Activated CD4-positive, alpha-beta T cell treated with anti-CD3 and anti-CD28 coated beads, Interleukin-2, amount 50 U/mL, for 16 hours (primary cell): ENCODE measurements around the gene FAM149B1.

Experiments
- DNase-seq: peaks from one replicate; pipeline ENCODE4 v3.0.0-alpha.2; 2020

Gene FAM149B1

DNA sequence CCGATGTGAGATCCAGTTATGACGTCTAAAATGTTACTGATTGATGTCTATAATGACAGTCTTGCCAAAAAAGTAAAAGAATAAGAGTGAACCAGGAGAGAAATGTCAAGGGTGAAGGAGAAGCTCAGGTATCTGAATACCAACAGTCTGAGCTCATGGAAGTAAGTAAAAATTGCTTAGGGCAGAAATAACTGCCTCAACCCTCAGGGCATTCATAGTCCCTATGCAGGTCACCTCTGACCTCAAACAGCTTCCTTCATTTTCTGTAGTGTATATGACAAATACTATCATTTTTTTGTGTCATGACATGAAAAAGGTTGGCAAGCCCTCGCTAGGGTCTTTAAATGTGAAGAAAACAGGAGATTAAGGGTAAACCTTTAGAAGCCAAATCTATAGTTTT lies 125.5 kb downstream of the FAM149B1 start:
- no peak for DNase-seq
